ENCODE measurements around the gene OR8B12.

OR8B12 gene, protein sequence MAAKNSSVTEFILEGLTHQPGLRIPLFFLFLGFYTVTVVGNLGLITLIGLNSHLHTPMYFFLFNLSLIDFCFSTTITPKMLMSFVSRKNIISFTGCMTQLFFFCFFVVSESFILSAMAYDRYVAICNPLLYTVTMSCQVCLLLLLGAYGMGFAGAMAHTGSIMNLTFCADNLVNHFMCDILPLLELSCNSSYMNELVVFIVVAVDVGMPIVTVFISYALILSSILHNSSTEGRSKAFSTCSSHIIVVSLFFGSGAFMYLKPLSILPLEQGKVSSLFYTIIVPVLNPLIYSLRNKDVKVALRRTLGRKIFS

GRCh38 chr11:124543554-124543953, at the start of gene OR8B12:
OR8B12 (minus strand) TSS chr11:124543654; CDS start chr11:124543654, 0 bp downstream.
- no peaks in the 10 kb centered on the region for H3K36me3 ChIP-seq
- DNase-seq, result no peak
- no peak within 1 kb of the TSS for H3K27ac ChIP-seq
- no peaks in the 10 kb centered on the region for H3K9me3 ChIP-seq (ENCODE audit: severe bottlenecking)
- H3K27me3 ChIP-seq (ENCODE audit: insufficient read depth, low read depth, severe bottlenecking), result no peaks in the 10 kb centered on the region
- TF ChIP-seq CTCF (IDR thresholded peaks at IDR 0.05; ENCODE audit: low read depth, low read length), result no peak
- no peak within 1 kb of the TSS for H3K4me3 ChIP-seq (ENCODE audit: low read depth, low read length)

DNA sequence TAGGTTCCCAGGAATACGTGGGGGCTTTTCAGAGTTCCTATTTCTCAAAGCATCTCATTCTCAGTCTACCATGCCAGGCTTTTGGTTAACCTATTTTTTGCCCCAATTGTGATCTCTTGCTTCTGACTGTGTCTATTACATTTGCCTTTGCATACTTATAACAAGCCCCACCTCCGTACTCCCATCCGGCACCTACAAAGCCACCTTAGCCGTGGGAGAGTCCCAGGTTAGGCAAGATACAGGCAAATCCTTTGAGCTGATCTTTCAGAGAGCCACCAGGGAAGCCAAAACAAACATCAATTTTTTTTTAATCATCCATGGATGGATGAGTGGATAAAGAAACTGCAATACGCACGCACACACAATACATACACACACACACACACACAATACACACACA, 49.2 kb upstream of the OR8B12 start:
- H3K36me3 ChIP-seq, result no peaks in the 10 kb centered on the region
- H3K9me3 ChIP-seq (ENCODE audit: severe bottlenecking), result no peaks in the 10 kb centered on the region
- no peak for TF ChIP-seq CTCF (IDR thresholded peaks at IDR 0.05; ENCODE audit: low read depth, low read length)
- no peaks in the 10 kb centered on the region for H3K27me3 ChIP-seq (ENCODE audit: insufficient read depth, low read depth, severe bottlenecking)
- H3K4me3 ChIP-seq (ENCODE audit: low read depth, low read length), result no peak overlapping the region
- H3K27ac ChIP-seq, result no peak overlapping the region
- DNase-seq, result no peak

GRCh38 chr11:124591430-124591829, 48.0 kb upstream of the OR8B12 start:
- no peak for DNase-seq
- Histone ChIP-seq H3K9me3 (ENCODE audit: severe bottlenecking) (no peaks in the 10 kb centered on the region), H3K4me3 (ENCODE audit: low read depth, low read length) (no peak overlapping the region), H3K36me3 (no peaks in the 10 kb centered on the region), H3K27ac (no peak overlapping the region), H3K27me3 (ENCODE audit: insufficient read depth, low read depth, severe bottlenecking) (no peaks in the 10 kb centered on the region)
- no peak for TF ChIP-seq CTCF (IDR thresholded peaks at IDR 0.05; ENCODE audit: low read depth, low read length)

GRCh38 chr11:124586238-124586860, 42.9 kb upstream of the OR8B12 start:
- H3K9me3 ChIP-seq (ENCODE audit: severe bottlenecking), result no peaks in the 10 kb centered on the region
- peak; percentile 36 for DNase-seq
- H3K4me3 ChIP-seq (ENCODE audit: low read depth, low read length), result no peak overlapping the region
- H3K27me3 ChIP-seq (ENCODE audit: insufficient read depth, low read depth, severe bottlenecking), result no peaks in the 10 kb centered on the region
- H3K27ac ChIP-seq, result no peak overlapping the region
- TF ChIP-seq CTCF (IDR thresholded peaks at IDR 0.05; ENCODE audit: low read depth, low read length), result peak; percentile 52; the same call in 1 of the 2 replicates
- H3K36me3 ChIP-seq, result no peaks in the 10 kb centered on the region

DNA sequence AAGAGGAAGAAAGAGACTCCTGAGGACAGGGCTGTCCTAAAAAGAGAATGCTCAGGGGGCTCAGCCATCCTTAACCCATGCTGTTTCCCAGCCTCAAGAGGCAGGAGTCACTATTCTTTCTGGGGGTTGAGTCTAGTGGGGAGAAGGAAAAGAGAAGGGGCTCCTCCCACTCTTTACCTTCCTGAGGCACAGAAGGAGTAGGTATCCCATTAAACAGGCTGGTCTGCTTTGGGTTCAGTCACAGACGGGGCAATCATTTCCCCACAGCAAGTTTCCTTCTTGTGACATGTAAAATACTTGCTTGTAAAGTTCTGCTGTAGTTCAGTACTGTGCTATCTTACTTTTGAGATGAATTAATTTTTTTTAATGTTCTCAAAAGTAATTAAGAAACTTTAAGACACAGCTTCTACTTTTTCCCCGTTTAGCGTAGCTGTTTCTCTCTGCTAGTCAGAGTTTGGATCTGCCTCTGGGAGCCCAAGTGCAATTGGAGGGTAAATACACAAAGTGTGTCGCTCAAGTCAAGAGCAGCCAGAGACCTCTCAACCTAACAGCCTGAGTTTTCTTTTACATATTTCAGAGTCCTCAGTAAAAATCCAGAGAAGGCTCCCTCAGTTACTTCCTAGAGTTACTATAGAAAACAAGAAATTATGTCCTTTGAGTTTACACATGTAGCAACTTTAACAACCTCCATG, 41.4 kb upstream of the OR8B12 start:
- Histone ChIP-seq H3K36me3 (no peaks in the 10 kb centered on the region), H3K27ac (no peak overlapping the region), H3K4me3 (ENCODE audit: low read depth, low read length) (no peak overlapping the region), H3K9me3 (ENCODE audit: severe bottlenecking) (no peaks in the 10 kb centered on the region), H3K27me3 (ENCODE audit: insufficient read depth, low read depth, severe bottlenecking) (no peaks in the 10 kb centered on the region)
- no peak for TF ChIP-seq CTCF (IDR thresholded peaks at IDR 0.05; ENCODE audit: low read depth, low read length)
- DNase-seq, result no peak

Measured in WERI-Rb-1 (cell line).